GM12892 (cell line): ENCODE measurements around the gene TMEM125.

Source experiments
- POLR2A ChIP-seq: IDR thresholded peaks from 2 replicates; pipeline ENCODE4 v1.6.1; 2011; ENCODE audit warnings: low read depth, low read length, control low read depth
- TAF1 ChIP-seq: IDR thresholded peaks from 2 replicates; pipeline ENCODE4 v1.6.1; 2011; ENCODE audit warnings: low read depth, mild to moderate bottlenecking, control low read depth, low read length, borderline replicate concordance

DNA sequence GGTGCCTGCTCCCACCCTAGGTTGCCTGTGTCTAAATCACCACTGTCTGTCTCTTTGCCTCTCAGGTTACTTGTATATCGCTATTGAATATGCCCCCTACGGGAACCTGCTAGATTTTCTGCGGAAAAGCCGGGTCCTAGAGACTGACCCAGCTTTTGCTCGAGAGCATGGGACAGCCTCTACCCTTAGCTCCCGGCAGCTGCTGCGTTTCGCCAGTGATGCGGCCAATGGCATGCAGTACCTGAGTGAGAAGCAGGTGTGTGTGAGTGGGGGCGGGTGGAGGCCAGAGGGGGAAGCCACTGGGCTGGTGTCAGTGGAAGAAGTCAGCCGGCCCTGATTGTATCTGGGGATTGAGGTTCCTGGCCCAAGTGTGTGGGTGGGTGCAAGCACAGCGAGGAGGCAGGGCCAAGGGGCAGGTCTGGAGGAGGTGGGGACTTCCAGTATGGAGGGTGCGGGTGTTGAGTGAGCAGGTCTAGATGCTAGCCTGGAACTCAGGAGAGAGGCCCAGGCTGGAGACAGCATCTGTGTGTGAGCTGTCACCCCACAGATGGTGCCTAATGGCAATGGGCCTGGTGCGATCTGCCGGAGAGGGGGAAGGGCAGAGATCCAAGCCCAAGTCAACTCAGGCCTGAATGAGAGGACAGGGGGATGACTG lies 48.2 kb downstream of the TMEM125 start:
- no peak for TF ChIP-seq TAF1
- no peak for TF ChIP-seq POLR2A
